Smooth muscle cell (in vitro differentiated cells): ENCODE measurements around the gene C10orf105. TPM values are rescaled to one million over a fixed set of nuclear protein-coding genes. Genes with fewer than 3 reads are reported as not detected.

Experiments
- DNase-seq: peaks from one replicate; lab custom pipeline; 2025; ENCODE audit not compliant: unreplicated experiment; lab: John Stamatoyannopoulos, UW
- H2AFZ ChIP-seq: fragments of 200-600 bp; sonication (generic); 2 replicates; pipeline ENCODE4 v1.6.0; 2016; ENCODE audit warnings: antibody characterized with exemption, low read depth, mild to moderate bottlenecking
- H3F3A ChIP-seq: fragments of 200-600 bp; sonication (generic); 2 replicates; pipeline ENCODE4 v1.6.0; 2017; ENCODE audit warnings: antibody characterized with exemption, low read depth
- H3K27ac ChIP-seq: fragments of 200-600 bp; sonication (generic); 2 replicates; pipeline ENCODE4 v1.5.1; 2016; ENCODE audit warnings: low read depth, mild to moderate bottlenecking
- H3K27me3 ChIP-seq: fragments of 200-600 bp; sonication (generic); 2 replicates; pipeline ENCODE4 v1.6.1; 2016; ENCODE audit warnings: low read depth, mild to moderate bottlenecking
- H3K36me3 ChIP-seq: fragments of 200-600 bp; sonication (generic); 2 replicates; pipeline ENCODE4 v1.5.1; 2016; ENCODE audit warnings: low read depth
- H3K4me1 ChIP-seq: fragments of 200-600 bp; sonication (generic); 2 replicates; pipeline ENCODE4 v1.5.1; 2016; ENCODE audit warnings: low read depth
- H3K4me2 ChIP-seq: fragments of 200-600 bp; sonication (generic); 2 replicates; pipeline ENCODE4 v1.6.0; 2016; ENCODE audit warnings: mild to moderate bottlenecking
- H3K4me3 ChIP-seq: fragments of 200-600 bp; sonication (generic); 2 replicates; pipeline ENCODE4 v1.5.1; 2016; ENCODE audit warnings: mild to moderate bottlenecking
- H3K79me2 ChIP-seq: fragments of 200-600 bp; sonication (generic); 2 replicates; pipeline ENCODE4 v1.6.0; 2016; ENCODE audit warnings: low read depth, mild to moderate bottlenecking
- H3K9ac ChIP-seq: fragments of 200-600 bp; sonication (generic); 2 replicates; pipeline ENCODE4 v1.6.0; 2016; ENCODE audit warnings: low read depth
- H3K9me3 ChIP-seq: fragments of 200-600 bp; sonication (generic); replicated peaks from 2 replicates; pipeline ENCODE4 v1.5.1; 2016; ENCODE audit warnings: low read depth
- H4K20me1 ChIP-seq: fragments of 200-600 bp; sonication (generic); 2 replicates; pipeline ENCODE4 v1.6.0; 2016; ENCODE audit warnings: low read depth
- CTCF ChIP-seq: fragments of 200-600 bp; sonication (generic); IDR thresholded peaks from 2 replicates; pipeline ENCODE4 v1.5.1; 2017; ENCODE audit warnings: borderline replicate concordance, mild to moderate bottlenecking, antibody characterized with exemption; ENCODE audit not compliant: insufficient read depth, poor library complexity, severe bottlenecking
- WGBS: methylation state at CpG from one replicate; pipeline ENCODE4 v1.1.7; 2016; ENCODE audit warnings: low lambda C conversion rate; 5-methylcytosine and 5-hydroxymethylcytosine counted together
- polyA plus RNA-seq: library from polyadenylated mRNA; unstranded; fragments of >200 nt; fragmentation: Nextera tagmentation; extraction: Ambion mirVana; gene quantifications from 2 replicates; pipeline ENCODE4 v1.2.1, GENCODE V29; 2016
- total RNA-seq: library from RNA; depleted of rRNA; stranded (reverse); fragments of >200 nt; gene quantifications from 2 replicates; pipeline ENCODE4 v1.2.3, GENCODE V29; 2014

The C10orf105 gene
- total and polyA plus RNA-seq, 2 experiments from 2014 or later, result 0.09 TPM; not detected in 1

GRCh38 chr10:71722849-71723248, 3.3 kb upstream of the C10orf105 start:
- no peaks in the 10 kb centered on the region for H3F3A ChIP-seq
- no peak overlapping the region for H3K27ac ChIP-seq
- H3K9me3 ChIP-seq, result no peaks in the 10 kb centered on the region
- no peak overlapping the region for H3K9ac ChIP-seq
- no peak overlapping the region for H3K4me2 ChIP-seq
- no peaks in the 10 kb centered on the region for H3K27me3 ChIP-seq
- no peak overlapping the region for H3K4me3 ChIP-seq
- WGBS, result 84% methylated on average over 1 of the region's 1 CpG
- no peak overlapping the region for H2AFZ ChIP-seq
- H3K36me3 ChIP-seq, result no peaks in the 10 kb centered on the region
- no peaks in the 10 kb centered on the region for H4K20me1 ChIP-seq
- DNase-seq, result no peak
- peaks cover 5% of the 10 kb centered on the region for H3K4me1 ChIP-seq
- TF ChIP-seq CTCF, result no peak
- no peaks in the 10 kb centered on the region for H3K79me2 ChIP-seq

- WGBS, result 96% methylated on average over 6 of the region's 6 CpGs
- H3K36me3 ChIP-seq, result no peaks in the 10 kb centered on the region
These were observed 1.7 kb upstream of the C10orf105 start for GRCh38 chr10:71721313-71721712.

GRCh38 chr10:71720288-71720687, 710 bp upstream of the C10orf105 start:
- no peaks in the 10 kb centered on the region for H3K79me2 ChIP-seq
- H3K27ac ChIP-seq, result no peak overlapping the region
- no peak overlapping the region for H3K9ac ChIP-seq
- no peaks in the 10 kb centered on the region for H3F3A ChIP-seq
- H4K20me1 ChIP-seq, result no peaks in the 10 kb centered on the region
- no peak overlapping the region for H2AFZ ChIP-seq
- no peaks in the 10 kb centered on the region for H3K36me3 ChIP-seq
- DNase-seq, result no peak
- H3K9me3 ChIP-seq, result no peaks in the 10 kb centered on the region
- no peak overlapping the region for H3K4me3 ChIP-seq
- H3K4me2 ChIP-seq, result no peak overlapping the region
- H3K27me3 ChIP-seq, result no peaks in the 10 kb centered on the region
- TF ChIP-seq CTCF, result no peak
- WGBS, result 75% methylated on average over 4 of the region's 4 CpGs
- H3K4me1 ChIP-seq, result peaks cover 5% of the 10 kb centered on the region

More at GRCh38 chr10:71721313-71721712, 1.7 kb upstream of the C10orf105 start:
- Histone ChIP-seq H3K4me3 (no peak overlapping the region), H3K79me2 (no peaks in the 10 kb centered on the region), H4K20me1 (no peaks in the 10 kb centered on the region), H3K4me1 (peaks cover 5% of the 10 kb centered on the region), H3K27me3 (no peaks in the 10 kb centered on the region), H3K9me3 (no peaks in the 10 kb centered on the region), H3K27ac (no peak overlapping the region), H3K4me2 (no peak overlapping the region), H3K9ac (no peak overlapping the region), H3F3A (no peaks in the 10 kb centered on the region), H2AFZ (no peak overlapping the region)
- no peak for DNase-seq
- TF ChIP-seq CTCF, result no peak

GRCh38 chr10:71719042-71719441, 536 bp downstream of the C10orf105 start:
- no peak overlapping the region for H2AFZ ChIP-seq
- H3F3A ChIP-seq, result no peaks in the 10 kb centered on the region
- no peak overlapping the region for H3K4me3 ChIP-seq
- 92% methylated on average over 7 of the region's 7 CpGs for WGBS
- no peaks in the 10 kb centered on the region for H3K36me3 ChIP-seq
- TF ChIP-seq CTCF, result no peak
- H3K27ac ChIP-seq, result no peak overlapping the region
- no peaks in the 10 kb centered on the region for H3K79me2 ChIP-seq
- H3K9ac ChIP-seq, result no peak overlapping the region
- peaks cover 5% of the 10 kb centered on the region for H3K4me1 ChIP-seq
- no peaks in the 10 kb centered on the region for H3K9me3 ChIP-seq
- H3K4me2 ChIP-seq, result no peak overlapping the region
- DNase-seq, result no peak
- H3K27me3 ChIP-seq, result no peaks in the 10 kb centered on the region
- H4K20me1 ChIP-seq, result no peaks in the 10 kb centered on the region
